ENCODE results near the gene CTH. TPM values are rescaled to one million over a fixed set of nuclear protein-coding genes. Genes with fewer than 3 reads are reported as not detected.
"Not testable (repeated sequence)": the region's sequence is repeated elsewhere in the genome, so short reads cannot be mapped to it uniquely, and the experiment has no call there.

Gene CTH
- total and polyA plus RNA-seq, 8 donors, result 6.5 to 10.3 (median 8.1) TPM

DNA sequence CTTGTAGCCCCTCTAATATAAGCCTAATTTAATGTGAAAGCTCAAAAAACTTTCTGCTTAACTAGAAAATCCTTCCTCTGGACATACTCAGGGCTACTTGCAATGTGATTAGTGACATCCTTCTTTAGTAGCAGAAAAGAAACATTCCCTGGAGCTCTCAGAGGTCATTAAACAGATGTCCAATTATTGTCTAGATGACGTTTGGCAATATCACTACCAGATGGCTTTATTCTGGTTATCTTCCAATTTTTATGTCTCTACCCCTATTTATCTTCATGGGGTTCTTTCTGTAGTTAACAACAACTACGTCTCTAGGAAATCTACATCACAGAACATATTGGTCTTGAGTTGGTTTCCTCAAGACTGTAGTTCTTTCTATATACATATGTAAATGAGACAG, 44.2 kb downstream of the CTH start:
- H3K27me3 ChIP-seq, result no peaks in the 10 kb centered on the region
- H3K4me1 ChIP-seq, result no peaks in the 10 kb centered on the region
- DNase-seq (no peak), ATAC-seq (no peak)
- no peak overlapping the region for H3K4me3 ChIP-seq
- H3K36me3 ChIP-seq, result no peaks in the 10 kb centered on the region
- H3K9me3 ChIP-seq, result no peaks in the 10 kb centered on the region
- TF ChIP-seq, protein P1, sequence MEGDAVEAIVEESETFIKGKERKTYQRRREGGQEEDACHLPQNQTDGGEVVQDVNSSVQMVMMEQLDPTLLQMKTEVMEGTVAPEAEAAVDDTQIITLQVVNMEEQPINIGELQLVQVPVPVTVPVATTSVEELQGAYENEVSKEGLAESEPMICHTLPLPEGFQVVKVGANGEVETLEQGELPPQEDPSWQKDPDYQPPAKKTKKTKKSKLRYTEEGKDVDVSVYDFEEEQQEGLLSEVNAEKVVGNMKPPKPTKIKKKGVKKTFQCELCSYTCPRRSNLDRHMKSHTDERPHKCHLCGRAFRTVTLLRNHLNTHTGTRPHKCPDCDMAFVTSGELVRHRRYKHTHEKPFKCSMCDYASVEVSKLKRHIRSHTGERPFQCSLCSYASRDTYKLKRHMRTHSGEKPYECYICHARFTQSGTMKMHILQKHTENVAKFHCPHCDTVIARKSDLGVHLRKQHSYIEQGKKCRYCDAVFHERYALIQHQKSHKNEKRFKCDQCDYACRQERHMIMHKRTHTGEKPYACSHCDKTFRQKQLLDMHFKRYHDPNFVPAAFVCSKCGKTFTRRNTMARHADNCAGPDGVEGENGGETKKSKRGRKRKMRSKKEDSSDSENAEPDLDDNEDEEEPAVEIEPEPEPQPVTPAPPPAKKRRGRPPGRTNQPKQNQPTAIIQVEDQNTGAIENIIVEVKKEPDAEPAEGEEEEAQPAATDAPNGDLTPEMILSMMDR (IDR thresholded peaks at IDR 0.05), result no peak
- no peak overlapping the region for H3K27ac ChIP-seq
- intact Hi-C loops (cut with DNase I), result no loop called here

DNA sequence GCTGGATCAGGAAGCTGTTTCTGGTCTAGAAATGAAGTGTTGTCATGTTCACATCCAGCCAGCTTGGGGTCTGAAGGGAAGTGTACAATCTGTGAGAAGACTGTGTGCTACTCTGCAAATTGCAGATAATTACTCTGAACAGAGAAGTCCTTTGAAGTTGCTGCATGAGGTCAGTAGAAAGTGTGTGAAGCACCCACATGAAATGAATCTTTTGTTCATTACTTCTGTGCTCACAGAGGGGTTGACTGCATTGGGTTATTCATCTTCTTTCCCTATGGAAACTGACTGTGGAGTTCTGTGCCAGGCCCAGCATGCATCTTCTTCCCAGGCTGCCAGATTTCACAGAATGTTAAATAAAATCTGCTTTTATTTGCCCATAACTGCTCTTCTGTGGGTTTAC, 47.1 kb downstream of the CTH start:
- ATAC-seq (no peak), DNase-seq (no peak)
- intact Hi-C loops (cut with DNase I), result no loop called here
- Histone ChIP-seq H3K9me3 (no peaks in the 10 kb centered on the region), H3K27ac (no peak overlapping the region), H3K4me1 (no peaks in the 10 kb centered on the region), H3K27me3 (no peaks in the 10 kb centered on the region), H3K4me3 (no peak overlapping the region), H3K36me3 (no peaks in the 10 kb centered on the region)
- TF ChIP-seq, protein P1 (IDR thresholded peaks at IDR 0.05), result no peak

DNA sequence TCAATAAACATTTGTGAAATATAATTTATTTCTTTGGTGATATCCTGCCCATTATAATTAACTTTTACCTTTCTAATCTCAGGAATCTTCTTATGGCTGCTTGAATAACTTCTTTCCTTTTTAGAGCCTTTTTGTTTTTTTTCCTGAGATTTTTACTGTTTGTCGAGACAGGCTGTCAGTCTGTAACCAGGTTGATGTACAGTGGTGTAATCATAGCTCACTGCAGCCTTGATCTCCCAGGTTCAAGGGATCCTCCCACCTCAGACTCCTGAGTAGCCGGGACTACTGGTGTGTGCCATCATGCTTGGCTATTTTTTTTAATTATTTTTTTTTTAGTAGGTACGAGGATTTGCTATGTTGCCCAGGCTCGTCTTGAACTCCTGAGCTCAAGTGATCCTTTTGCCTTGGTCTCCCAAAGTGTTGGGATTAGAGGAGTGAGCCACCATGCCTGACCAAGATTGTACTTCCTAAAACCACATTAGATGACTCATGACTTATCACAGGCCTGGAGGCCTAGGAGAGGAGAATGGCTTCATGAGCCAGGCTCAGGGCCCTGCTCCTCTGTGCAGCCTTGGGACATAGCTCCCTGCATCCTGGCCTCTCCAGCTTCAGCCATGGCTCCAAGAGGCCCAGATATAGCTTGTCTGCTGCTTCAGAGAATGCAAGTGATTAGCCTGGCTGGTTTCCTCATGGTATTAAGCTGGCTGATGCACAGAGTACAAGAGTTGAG, 48.6 kb downstream of the CTH start:
- H3K4me3 ChIP-seq, result no peak overlapping the region
- H3K27me3 ChIP-seq, result no peaks in the 10 kb centered on the region
- no peak for ATAC-seq
- TF ChIP-seq, protein P1 (IDR thresholded peaks at IDR 0.05), result no peak
- DNase-seq, result no peak
- H3K27ac ChIP-seq, result no peak overlapping the region
- intact Hi-C loops (cut with DNase I), result no loop called here
- no peaks in the 10 kb centered on the region for H3K36me3 ChIP-seq
- no peaks in the 10 kb centered on the region for H3K9me3 ChIP-seq
- H3K4me1 ChIP-seq, result no peaks in the 10 kb centered on the region

DNA sequence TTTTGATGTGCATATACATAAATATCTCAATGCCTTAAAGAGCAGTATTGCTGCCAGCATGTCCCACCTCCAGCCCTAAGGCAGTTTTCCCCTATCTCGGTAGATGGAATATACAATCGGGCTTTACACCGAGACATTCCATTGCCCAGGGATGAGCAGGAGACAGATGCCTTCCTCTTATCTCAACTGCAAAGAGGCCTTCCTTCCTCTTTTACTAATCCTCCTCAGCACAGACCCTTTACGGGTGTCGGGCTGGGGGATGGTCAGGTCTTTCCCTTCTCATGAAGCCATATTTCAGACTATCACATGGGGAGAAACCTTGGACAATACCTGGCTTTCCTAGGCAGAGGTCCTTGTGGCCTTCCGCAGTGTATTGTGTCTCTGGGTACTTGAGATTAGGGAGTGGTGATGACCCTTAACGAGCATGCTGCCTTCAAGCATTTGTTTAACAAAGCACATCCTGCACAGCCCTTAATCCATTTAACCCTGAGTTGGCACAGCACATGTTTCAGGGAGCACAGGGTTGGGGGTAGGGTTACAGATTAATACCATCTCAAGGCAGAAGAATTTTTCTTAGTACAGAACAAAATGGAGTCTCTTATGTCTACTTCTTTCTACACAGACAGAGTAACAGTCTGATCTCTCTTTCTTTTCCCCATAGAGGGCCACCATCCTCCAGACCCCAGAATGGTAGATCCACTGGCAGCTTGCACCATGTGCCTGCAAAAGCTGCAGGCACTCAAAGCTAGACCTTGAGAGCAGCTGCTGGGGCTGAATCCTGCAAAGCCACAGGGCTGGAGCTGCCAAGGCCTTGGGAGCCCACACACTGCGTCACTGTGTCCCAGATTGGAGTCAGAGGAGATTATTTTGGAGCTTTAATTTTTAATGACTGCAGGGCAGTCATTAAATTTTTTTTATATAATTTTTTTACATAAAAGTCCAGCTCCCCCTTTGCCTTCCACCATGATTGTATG, 50.0 kb downstream of the CTH start:
- H3K4me3 ChIP-seq; H3K27me3 ChIP-seq; H3K9me3 ChIP-seq; ATAC-seq; H3K4me1 ChIP-seq; H3K27ac ChIP-seq; intact Hi-C loops (cut with DNase I); DNase-seq; H3K36me3 ChIP-seq: not testable (repeated sequence)

DNA sequence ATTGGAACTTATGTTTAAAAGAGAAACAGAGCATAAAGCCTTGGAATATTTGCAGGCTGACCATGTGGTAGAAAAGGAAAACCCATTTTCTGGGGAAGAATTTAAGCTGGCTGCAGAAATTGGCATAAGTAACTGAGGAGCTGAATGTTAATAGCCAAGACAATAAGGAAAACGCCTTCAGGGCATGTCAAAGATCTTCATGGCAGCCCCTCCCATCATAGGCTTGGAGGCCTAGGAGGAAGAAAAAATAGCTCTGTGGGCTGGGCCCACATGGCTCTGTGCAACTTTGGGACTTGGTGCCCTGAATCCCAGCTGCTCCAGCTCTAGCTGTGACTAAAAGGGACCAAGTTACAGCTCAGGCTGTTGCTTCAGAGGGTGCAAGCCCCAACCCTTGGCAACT, 51.5 kb downstream of the CTH start:
- Histone ChIP-seq H3K27me3 (no peaks in the 10 kb centered on the region), H3K4me3 (no peak overlapping the region), H3K36me3 (no peaks in the 10 kb centered on the region), H3K9me3 (no peaks in the 10 kb centered on the region), H3K4me1 (no peaks in the 10 kb centered on the region), H3K27ac (no peak overlapping the region)
- DNase-seq, result no peak
- no peak for ATAC-seq
- intact Hi-C loops (cut with DNase I), result no loop called here
- TF ChIP-seq, protein P1 (IDR thresholded peaks at IDR 0.05), result no peak
